Left lung (tissue), 10 donors: ENCODE measurements around the gene ITGB7. TPM values are rescaled to one million over a fixed set of nuclear protein-coding genes. Genes with fewer than 3 reads are reported as not detected.

Experiments used
- ATAC-seq: fragments of 200-7000 bp; cut with Tn5 transposase; one replicate; pipeline ENCODE4 v1.9.1; 2020; ENCODE audit warnings: moderate library complexity
- DNase-seq, 4 donors: peaks; one replicate each; pipeline ENCODE4 v3.0.0-alpha.2; 2013 to 2020
- H3K27ac ChIP-seq, 2 donors: fragments of 200-600 bp; sonication (generic) in 1 of 2; one replicate each; pipeline versions ENCODE4 v1.5.0 to v1.8.0; 2020 to 2021
- H3K27me3 ChIP-seq, 2 donors: fragments of 200-600 bp; sonication (generic) in 1 of 2; one replicate each; pipeline versions ENCODE4 v1.5.0 to v1.8.0; 2020 to 2021
- H3K36me3 ChIP-seq, 2 donors: fragments of 200-600 bp; sonication (generic) in 1 of 2; one replicate each; pipeline versions ENCODE4 v1.5.0 to v1.8.0; 2020 to 2021
- H3K4me1 ChIP-seq, 2 donors: fragments of 200-600 bp; one replicate each; pipeline ENCODE4 v1.8.0; 2021
- H3K4me3 ChIP-seq, 2 donors: fragments of 200-600 bp; sonication (generic) in 1 of 2; one replicate each; pipeline versions ENCODE4 v1.5.0 to v1.8.0; 2020 to 2021; ENCODE audit warnings: mild to moderate bottlenecking in 1 of 2
- H3K9me3 ChIP-seq, 2 donors: fragments of 200-600 bp; sonication (generic) in 1 of 2; one replicate each; pipeline versions ENCODE4 v1.5.0 to v1.8.0; 2020 to 2021
- intact Hi-C, 2 donors: fragments of 100-400 bp; cut with DNase I; formaldehyde crosslinking; loops; one replicate each; pipeline versions ENCODE4 v1.11.2 to v1.14.2; 2022
- polyA plus RNA-seq, 6 donors: library from polyadenylated mRNA; unstranded; fragments of 120-200 nt; gene quantifications; one replicate each; pipeline ENCODE4 v1.2.1, GENCODE V29; 2013; ENCODE audit not compliant: insufficient read length in 6 of 6
- total RNA-seq, 2 donors: library from RNA; stranded (reverse); fragmentation: NEBNext Ultra II Directional; extraction: Animal tissue kit (Norgen Biotek cat#: 25700); gene quantifications; one replicate each; pipeline ENCODE4 v1.2.1, GENCODE V29; 2021
- TF ChIP-seq, protein P1 (sequence below), 2 donors: fragments of 200-600 bp; sonication (generic) in 1 of 2; IDR thresholded peaks; one replicate each; pipeline versions ENCODE4 v1.5.0 to v1.8.0; 2021; ENCODE audit warnings: antibody characterized with exemption in 2 of 2
- donor health status: DM: no; HTN: yes; CAD: no.
- donor health status: DM: no; HTN: no; CAD: no.

Gene ITGB7
- total and polyA plus RNA-seq, 8 donors: 1.1 to 10.9 (median 1.8) TPM

DNA sequence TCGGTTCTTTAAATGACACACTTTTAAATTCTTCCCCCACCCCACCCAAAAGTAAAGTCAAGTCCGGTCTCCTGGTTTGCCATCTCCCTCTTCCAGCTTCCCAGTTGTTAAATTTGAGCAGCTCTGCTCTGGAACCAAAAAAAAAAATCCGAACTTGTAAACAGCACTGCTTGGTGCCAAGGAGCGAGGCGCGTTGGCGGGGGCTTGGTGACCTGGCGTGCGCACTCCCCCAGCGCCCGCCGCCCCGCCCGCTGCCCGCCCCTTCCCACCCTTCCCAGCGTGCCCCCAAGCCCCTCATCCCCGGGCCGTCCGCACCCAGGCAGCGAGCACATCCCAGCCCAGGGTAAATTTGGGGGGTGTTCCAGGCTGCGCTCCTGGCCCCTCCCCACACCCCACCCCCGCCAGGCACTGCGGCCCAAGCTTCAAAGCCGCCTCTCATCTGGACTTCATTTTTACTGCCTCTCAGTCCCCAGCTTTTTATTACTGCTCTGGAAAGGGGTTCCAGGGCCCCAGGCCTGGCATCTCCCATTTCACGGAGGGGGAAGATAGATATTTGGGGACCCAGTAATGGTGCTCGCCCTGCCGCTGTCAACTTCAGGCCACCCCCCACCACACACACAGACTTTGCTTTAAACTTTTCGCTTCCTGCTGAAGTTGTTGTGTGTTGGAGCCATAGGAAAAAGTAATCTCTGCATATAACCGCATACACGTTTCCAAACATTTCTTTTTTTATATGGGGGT lies 11.7 kb upstream of the ITGB7 start:
- Histone ChIP-seq H3K27me3 (peaks cover 0 to 15% of the 10 kb centered on the region in 2 donors), H3K4me3 (peak overlapping the region; percentile 62 to 71), H3K27ac (peak overlapping the region; percentile 97 to 99), H3K36me3 (peaks cover 0 to 9% of the 10 kb centered on the region in 2 donors), H3K9me3 (no peaks in the 10 kb centered on the region), H3K4me1 (peaks cover 40 to 92% of the 10 kb centered on the region in 2 donors)
- intact Hi-C loops: no loop called here
- peak in 1 of 4 donors; percentile 42 for DNase-seq
- no peak for ATAC-seq
- TF ChIP-seq, protein P1, sequence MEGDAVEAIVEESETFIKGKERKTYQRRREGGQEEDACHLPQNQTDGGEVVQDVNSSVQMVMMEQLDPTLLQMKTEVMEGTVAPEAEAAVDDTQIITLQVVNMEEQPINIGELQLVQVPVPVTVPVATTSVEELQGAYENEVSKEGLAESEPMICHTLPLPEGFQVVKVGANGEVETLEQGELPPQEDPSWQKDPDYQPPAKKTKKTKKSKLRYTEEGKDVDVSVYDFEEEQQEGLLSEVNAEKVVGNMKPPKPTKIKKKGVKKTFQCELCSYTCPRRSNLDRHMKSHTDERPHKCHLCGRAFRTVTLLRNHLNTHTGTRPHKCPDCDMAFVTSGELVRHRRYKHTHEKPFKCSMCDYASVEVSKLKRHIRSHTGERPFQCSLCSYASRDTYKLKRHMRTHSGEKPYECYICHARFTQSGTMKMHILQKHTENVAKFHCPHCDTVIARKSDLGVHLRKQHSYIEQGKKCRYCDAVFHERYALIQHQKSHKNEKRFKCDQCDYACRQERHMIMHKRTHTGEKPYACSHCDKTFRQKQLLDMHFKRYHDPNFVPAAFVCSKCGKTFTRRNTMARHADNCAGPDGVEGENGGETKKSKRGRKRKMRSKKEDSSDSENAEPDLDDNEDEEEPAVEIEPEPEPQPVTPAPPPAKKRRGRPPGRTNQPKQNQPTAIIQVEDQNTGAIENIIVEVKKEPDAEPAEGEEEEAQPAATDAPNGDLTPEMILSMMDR (IDR thresholded peaks at IDR 0.05): no peak

DNA sequence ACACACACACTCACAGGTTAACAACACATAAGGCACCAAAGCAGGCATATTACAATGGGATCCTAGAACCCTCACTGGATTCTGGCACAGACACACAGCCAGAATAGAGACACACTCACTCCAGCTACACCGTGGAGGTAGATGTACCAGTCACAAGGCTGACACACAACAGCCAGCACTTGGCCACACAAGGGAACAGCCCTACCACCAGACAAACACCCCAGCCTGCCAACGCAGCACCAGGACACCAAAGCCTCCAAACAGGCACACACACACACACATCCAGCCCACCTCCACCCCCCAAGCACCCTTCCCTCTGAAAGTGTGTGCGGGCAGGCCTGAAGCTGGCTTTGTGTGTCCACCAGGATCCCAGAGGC lies 10.9 kb upstream of the ITGB7 start:
- intact Hi-C loops: no loop called here
- peak overlapping the region; percentile 97 to 99 for H3K27ac ChIP-seq
- H3K4me1 ChIP-seq: peaks cover 32 to 92% of the 10 kb centered on the region in 2 donors
- TF ChIP-seq, protein P1 (IDR thresholded peaks at IDR 0.05): no peak
- no peaks in the 10 kb centered on the region for H3K9me3 ChIP-seq
- ATAC-seq: no peak
- no peak for DNase-seq
- peaks cover 0 to 15% of the 10 kb centered on the region in 2 donors for H3K27me3 ChIP-seq
- H3K4me3 ChIP-seq: peak overlapping the region in 1 of 2 donors; percentile 71
- H3K36me3 ChIP-seq: peaks cover 0 to 16% of the 10 kb centered on the region in 2 donors

DNA sequence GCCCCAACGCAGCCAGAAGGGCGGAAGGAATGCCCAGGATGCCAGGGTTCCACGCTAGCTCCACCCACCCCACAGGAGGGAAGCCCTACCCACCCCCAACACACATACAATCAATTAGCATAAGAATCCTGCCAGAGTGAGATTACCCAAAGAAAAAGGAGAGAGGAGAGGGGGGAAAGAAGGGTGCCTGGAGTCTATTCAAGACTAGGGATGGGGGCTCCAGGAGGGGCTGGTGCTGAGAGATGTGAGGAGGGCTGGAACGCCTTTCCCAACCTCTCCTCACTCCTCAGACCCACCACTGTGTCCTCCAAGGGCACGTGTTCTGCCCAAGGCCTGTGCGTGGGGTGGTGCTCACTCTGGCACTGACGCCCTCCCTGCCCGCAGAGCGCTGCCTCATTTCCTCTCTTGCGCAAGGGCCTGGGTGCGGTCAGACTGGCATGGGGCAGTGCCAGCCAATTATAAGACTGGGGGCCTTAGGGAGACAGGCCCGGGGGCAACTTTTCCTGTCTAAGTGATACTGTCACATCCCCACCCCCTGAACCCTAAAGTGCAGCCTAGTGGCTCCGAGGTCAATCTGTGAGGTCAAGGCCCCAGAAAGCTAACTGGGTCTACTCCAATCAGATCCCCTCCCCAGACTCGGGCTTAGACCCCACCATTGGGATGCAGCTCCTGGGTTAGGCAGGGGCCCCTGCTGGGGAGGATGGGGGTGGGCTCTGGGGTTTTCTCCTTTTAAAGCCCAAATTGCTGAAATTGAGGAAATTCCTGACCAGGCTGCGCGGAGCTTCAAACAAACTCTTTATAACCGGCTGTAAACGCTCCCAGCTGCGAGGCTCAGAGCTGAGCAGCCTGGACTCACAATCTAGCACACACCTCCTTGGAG lies 10.2 kb upstream of the ITGB7 start:
- Histone ChIP-seq H3K36me3 (peaks cover 0 to 21% of the 10 kb centered on the region in 2 donors), H3K4me1 (peaks cover 25 to 87% of the 10 kb centered on the region in 2 donors), H3K9me3 (no peaks in the 10 kb centered on the region), H3K27ac (peak overlapping the region; percentile 97 to 99), H3K27me3 (peaks cover 0 to 15% of the 10 kb centered on the region in 2 donors), H3K4me3 (peak overlapping the region in 1 of 2 donors; percentile 71)
- ATAC-seq: no peak
- TF ChIP-seq, protein P1 (IDR thresholded peaks at IDR 0.05): no peak
- peak in 2 of 4 donors; percentile 81 to 93 for DNase-seq
- intact Hi-C loops: no loop called here

DNA sequence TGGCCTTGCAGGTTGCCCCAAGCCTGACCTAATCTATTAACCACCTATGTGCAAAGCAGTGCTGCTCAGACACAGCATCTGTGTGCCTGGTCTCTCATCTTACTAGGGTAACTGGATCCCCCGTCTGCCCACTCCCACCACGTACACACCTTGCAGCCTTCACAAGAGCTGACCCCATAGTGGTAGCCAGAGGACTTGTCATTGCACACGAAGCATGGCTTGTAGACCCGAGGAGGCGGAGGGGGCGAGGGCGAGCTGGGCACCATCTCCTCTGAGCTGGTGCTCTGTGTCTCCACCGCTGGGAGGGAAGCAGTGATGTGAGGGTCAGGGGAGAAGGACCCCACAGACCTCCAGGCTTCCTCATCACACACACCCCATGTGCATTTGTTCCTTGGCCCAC lies 8.4 kb upstream of the ITGB7 start:
- Histone ChIP-seq H3K27me3 (peaks cover 0 to 14% of the 10 kb centered on the region in 2 donors), H3K4me3 (no peak overlapping the region), H3K27ac (peak overlapping the region; percentile 39 to 97), H3K36me3 (peaks cover 0 to 39% of the 10 kb centered on the region in 2 donors), H3K9me3 (no peaks in the 10 kb centered on the region), H3K4me1 (peaks cover 20 to 75% of the 10 kb centered on the region in 2 donors)
- intact Hi-C loops: no loop called here
- TF ChIP-seq, protein P1 (IDR thresholded peaks at IDR 0.05): no peak
- ATAC-seq (no peak), DNase-seq (no peak)
